Measurements from ENCODE around the gene RPLP2. TPM values are rescaled to one million over a fixed set of nuclear protein-coding genes. Genes with fewer than 3 reads are reported as not detected.
A peak's percentile ranks its signal among the peaks of the same experiment; 100 is the strongest.

RPLP2 gene
- total RNA-seq, 1 experiment from 2014 or later = 3,468 TPM

GRCh38 chr11:826227-826621 lies 16.5 kb downstream of the RPLP2 start:
- CTCF ChIA-PET = interaction anchor here (0.6 to 1.1 kb wide), 3 partner anchors 9 to 21 kb away, joined by 3 to 8 read pairs (median 5); no protein-coding TSS in a partner anchor
- Histone ChIP-seq H3K4me1 (ENCODE audit: control insufficient read depth, insufficient read depth, low read length) (peaks cover 64% of the 10 kb centered on the region), H3K9me3 (ENCODE audit: control insufficient read depth, insufficient read depth, low read depth, low read length) (no peaks in the 10 kb centered on the region), H3K36me3 (ENCODE audit: control insufficient read depth, insufficient read depth, low read length) (0 out of 2 replicates have a peak, but pooled peaks cover 2% of the 10 kb centered on the region), H3K27me3 (ENCODE audit: control insufficient read depth, insufficient read depth, low read length) (no peaks in the 10 kb centered on the region), H3K4me3 (ENCODE audit: low read depth in 2 of 2, low read length in 2 of 2) (peak overlapping the region; percentile 44 to 55; a peak in 3 of 4 replicates), H3K27ac (ENCODE audit: low read length) (peak overlapping the region; percentile 90)
- in situ Hi-C loops (cut with HindIII; ENCODE audit: low pct_unique_long_range_greater_than_20kb, low sequenced_read_pairs) = no loop called here
- TF ChIP-seq POLR2AphosphoS5 (IDR thresholded peaks at IDR 0.05; ENCODE audit: low read depth, low read length) (no peak), SIN3A (IDR thresholded peaks at IDR 0.05; ENCODE audit: borderline replicate concordance, insufficient read depth, low read depth, low read length) (no peak), REST (IDR thresholded peaks at IDR 0.05; ENCODE audit: insufficient read depth in 1 of 2, low read depth in 2 of 2, low read length in 1 of 2) (no peak), TCF7L2 (IDR thresholded peaks at IDR 0.05; ENCODE audit: low read depth, low read length) (no peak), CTCF (IDR thresholded peaks at IDR 0.05) (no peak)
- intact Hi-C loops (cut with micrococcal nuclease; ENCODE audit: unreplicated experiment) = no loop called here
- no TSS peak for BruUV-seq (replicated peaks)
- ATAC-seq = no peak
- POLR2A ChIA-PET = interaction anchor here (0.5 kb wide), 1 partner anchor 261 kb away, joined by 3 read pairs; no protein-coding TSS in a partner anchor
- DNase-seq (ENCODE audit: low read depth, low spot score) = no peak

- H3K27me3 ChIP-seq (ENCODE audit: control insufficient read depth, insufficient read depth, low read length) = no peaks in the 10 kb centered on the region
- H3K9me3 ChIP-seq (ENCODE audit: control insufficient read depth, insufficient read depth, low read depth, low read length) = no peaks in the 10 kb centered on the region
- ATAC-seq (0 out of 2 replicates have a peak, but pooled peaks have one; percentile 0), DNase-seq (ENCODE audit: low read depth, low spot score) (no peak)
- intact Hi-C loops (cut with micrococcal nuclease; ENCODE audit: unreplicated experiment) = no loop called here
- peak overlapping the region; percentile 90 for H3K27ac ChIP-seq (ENCODE audit: low read length)
- POLR2A ChIA-PET = no interaction called here
- peaks cover 62% of the 10 kb centered on the region for H3K4me1 ChIP-seq (ENCODE audit: control insufficient read depth, insufficient read depth, low read length)
- in situ Hi-C loops (cut with HindIII; ENCODE audit: low pct_unique_long_range_greater_than_20kb, low sequenced_read_pairs) = no loop called here
- peak overlapping the region; percentile 44 to 55 for H3K4me3 ChIP-seq (ENCODE audit: low read depth in 2 of 2, low read length in 2 of 2)
- BruUV-seq (replicated peaks) = no TSS peak
- TF ChIP-seq REST (IDR thresholded peaks at IDR 0.05; ENCODE audit: insufficient read depth in 1 of 2, low read depth in 2 of 2, low read length in 1 of 2) (no peak), TCF7L2 (IDR thresholded peaks at IDR 0.05; ENCODE audit: low read depth, low read length) (no peak), CTCF (IDR thresholded peaks at IDR 0.05) (no peak), POLR2AphosphoS5 (IDR thresholded peaks at IDR 0.05; ENCODE audit: low read depth, low read length) (no peak), SIN3A (IDR thresholded peaks at IDR 0.05; ENCODE audit: borderline replicate concordance, insufficient read depth, low read depth, low read length) (no peak)
- 0 out of 2 replicates have a peak, but pooled peaks cover 2% of the 10 kb centered on the region for H3K36me3 ChIP-seq (ENCODE audit: control insufficient read depth, insufficient read depth, low read length)
- CTCF ChIA-PET = no interaction called here
Measured at GRCh38 chr11:826836-827145, 17.0 kb downstream of the RPLP2 start.
